H1 (cell line): Measurements from ENCODE around the gene LINC01488. TPM values are rescaled to one million over a fixed set of nuclear protein-coding genes. Genes with fewer than 3 reads are reported as not detected.

Source experiments
- CTCF ChIA-PET: fragments of 300-600 bp; sonication (Branson Sonifier 250); formaldehyde crosslinking; loops from one replicate; lab custom pipeline; 2021; ENCODE audit not compliant: partially characterized antibody; lab: Charles Lee
- POLR2A ChIA-PET: fragments of 300-600 bp; sonication (Branson Sonifier 250); formaldehyde crosslinking; loops from one replicate; lab custom pipeline; 2021; ENCODE audit warnings: inconsistent platforms; ENCODE audit not compliant: partially characterized antibody; lab: Charles Lee
- DNase-seq, 2 experiments: peaks; one replicate each; pipeline versions ENCODE4 v3.0.0 to v3.0.0-alpha.2; 2010 to 2022; ENCODE audit warnings: low spot score in 2 of 2, low read depth in 1 of 2, mixed read lengths in 1 of 2
- FAIRE-seq: peaks from 2 replicates; lab custom pipeline; 2011; peaks lifted over from hg19 to GRCh38; lab: Jason Lieb, UNC
- H2AFZ ChIP-seq: 2 replicates; pipeline ENCODE4 v1.8.1; 2012; ENCODE audit warnings: low read length, inconsistent platforms
- H2AK5ac ChIP-seq: 2 replicates; pipeline ENCODE4 v1.6.1; 2013; ENCODE audit warnings: low read depth, low read length
- H2BK120ac ChIP-seq: replicated peaks from 2 replicates; pipeline ENCODE3; 2013; ENCODE audit warnings: low read depth, low read length, inconsistent platforms
- H2BK12ac ChIP-seq: 2 replicates; pipeline ENCODE4 v1.6.1; 2013; ENCODE audit warnings: low read depth, low read length
- H2BK15ac ChIP-seq: 2 replicates; pipeline ENCODE4 v1.6.1; 2013; ENCODE audit warnings: low read length
- H2BK20ac ChIP-seq: 2 replicates; pipeline ENCODE4 v1.6.1; 2013; ENCODE audit warnings: low read length
- H2BK5ac ChIP-seq: 2 replicates; pipeline ENCODE4 v1.6.1; 2013; ENCODE audit warnings: low read depth, low read length
- H3K14ac ChIP-seq: 2 replicates; pipeline ENCODE4 v1.6.1; 2013; ENCODE audit warnings: inconsistent platforms; ENCODE audit not compliant: insufficient read length
- H3K18ac ChIP-seq: 2 replicates; pipeline ENCODE4 v1.6.1; 2013; ENCODE audit warnings: low read length; ENCODE audit errors: extremely low read depth
- H3K23ac ChIP-seq: 2 replicates; pipeline ENCODE4 v1.6.1; 2013; ENCODE audit warnings: inconsistent platforms; ENCODE audit not compliant: insufficient read length
- H3K23me2 ChIP-seq: 2 replicates; pipeline ENCODE4 v1.6.1; 2013; ENCODE audit warnings: low read depth, low read length
- H3K27ac ChIP-seq: 2 replicates; pipeline ENCODE4 v1.6.1; 2011; ENCODE audit warnings: low read depth, low read length, inconsistent platforms
- H3K27me3 ChIP-seq, 4 experiments: replicated peaks in 1 of 4; 1 replicate in 1 of 4; 2 replicates in 3 of 4; pipeline versions ENCODE4 v1.6.1 to v1.8.1; 2011 to 2013; ENCODE audit warnings: low read length in 3 of 4, mild to moderate bottlenecking in 3 of 4, inconsistent platforms in 2 of 4, mixed read lengths in 2 of 4, moderate library complexity in 1 of 4; ENCODE audit not compliant: control insufficient read depth in 3 of 4, insufficient read depth in 3 of 4; ENCODE audit errors: extremely low read depth in 1 of 4
- H3K36me3 ChIP-seq, 4 experiments: 2 replicates each; pipeline versions ENCODE4 v1.6.1 to v1.8.1; 2011 to 2013; ENCODE audit warnings: mild to moderate bottlenecking in 4 of 4, low read length in 3 of 4, moderate library complexity in 2 of 4, control low read depth in 1 of 4, inconsistent platforms in 1 of 4; ENCODE audit not compliant: insufficient read depth in 4 of 4, control insufficient read depth in 2 of 4
- H3K4ac ChIP-seq: replicated peaks from 2 replicates; pipeline ENCODE3; 2013; ENCODE audit warnings: low read length, low read depth, mixed read lengths, inconsistent platforms; ENCODE audit not compliant: insufficient read length
- H3K4me1 ChIP-seq, 4 experiments: replicated peaks in 1 of 4; 1 replicate in 1 of 4; 2 replicates in 3 of 4; pipeline versions ENCODE4 v1.6.1 to v1.8.1; 2011 to 2013; ENCODE audit warnings: low read length in 3 of 4, inconsistent platforms in 2 of 4, mixed read lengths in 1 of 4; ENCODE audit not compliant: insufficient read depth in 4 of 4, control insufficient read depth in 3 of 4
- H3K4me2 ChIP-seq, 2 experiments: 2 replicates each; pipeline versions ENCODE4 v1.6.1 to v1.8.1; 2011 to 2013; ENCODE audit warnings: low read depth in 2 of 2, low read length in 2 of 2, control low read depth in 1 of 2, inconsistent platforms in 1 of 2, mild to moderate bottlenecking in 1 of 2; ENCODE audit not compliant: insufficient read depth in 1 of 2
- H3K4me3 ChIP-seq, 4 experiments: fragments of 200-600, 300-600 bp in 1 of 4; sonication (generic), shearing (Covaris generic), sonication (Bioruptor Twin) in 1 of 4; 2 replicates each; pipeline versions ENCODE4 v1.5.1 to v1.8.1; 2011 to 2016; ENCODE audit warnings: low read length in 4 of 4, low read depth in 3 of 4, control low read depth in 2 of 4, inconsistent platforms in 2 of 4, mild to moderate bottlenecking in 2 of 4, mixed read lengths in 1 of 4, moderate library complexity in 1 of 4; ENCODE audit not compliant: insufficient read depth in 2 of 4; ENCODE audit errors: extremely low read depth in 1 of 4
- H3K56ac ChIP-seq: replicated peaks from 2 replicates; pipeline ENCODE3; 2013; ENCODE audit warnings: low read depth, mild to moderate bottlenecking, mixed read lengths, low read length, inconsistent platforms; ENCODE audit not compliant: insufficient read length
- H3K79me1 ChIP-seq: 2 replicates; pipeline ENCODE4 v1.6.1; 2013; ENCODE audit warnings: low read depth, low read length, control low read depth
- H3K79me2 ChIP-seq, 2 experiments: 2 replicates each; pipeline versions ENCODE4 v1.6.1 to v1.8.1; 2012 to 2013; ENCODE audit warnings: low read length in 2 of 2, mild to moderate bottlenecking in 2 of 2, inconsistent platforms in 1 of 2; ENCODE audit not compliant: insufficient read depth in 2 of 2, control insufficient read depth in 1 of 2
- H3K9ac ChIP-seq, 4 experiments: replicated peaks in 1 of 4; 1 replicate in 1 of 4; 2 replicates in 3 of 4; pipeline versions ENCODE4 v1.6.1 to v1.8.1; 2011 to 2013; ENCODE audit warnings: low read depth in 3 of 4, low read length in 3 of 4, control low read depth in 2 of 4, mild to moderate bottlenecking in 2 of 4, moderate library complexity in 2 of 4, inconsistent platforms in 1 of 4; ENCODE audit errors: extremely low read depth in 1 of 4
- H3K9me3 ChIP-seq, 2 experiments: 2 replicates each; pipeline versions ENCODE4 v1.6.1 to v1.8.1; 2012 to 2013; ENCODE audit warnings: mild to moderate bottlenecking in 2 of 2, moderate library complexity in 2 of 2, control low read depth in 1 of 2, inconsistent platforms in 1 of 2, low read depth in 1 of 2, low read length in 1 of 2, mixed read lengths in 1 of 2; ENCODE audit not compliant: insufficient read depth in 2 of 2
- H4K20me1 ChIP-seq, 2 experiments: replicated peaks in 1 of 2; 2 replicates each; pipeline versions ENCODE3 to v1.8.1; 2011 to 2013; ENCODE audit warnings: inconsistent platforms in 2 of 2, low read length in 2 of 2, mild to moderate bottlenecking in 1 of 2; ENCODE audit not compliant: insufficient read depth in 2 of 2, control insufficient read depth in 1 of 2
- H4K5ac ChIP-seq: 2 replicates; pipeline ENCODE4 v1.6.1; 2013; ENCODE audit warnings: low read length, low read depth, mixed read lengths, inconsistent platforms; ENCODE audit not compliant: insufficient read length
- H4K8ac ChIP-seq: 2 replicates; pipeline ENCODE4 v1.8.0; 2013; ENCODE audit warnings: mild to moderate bottlenecking, moderate library complexity, low read length, inconsistent platforms; ENCODE audit not compliant: insufficient read depth; ENCODE audit errors: extremely low read depth
- H4K91ac ChIP-seq: replicated peaks from 2 replicates; pipeline ENCODE3; 2013; ENCODE audit warnings: low read length, mixed read lengths, inconsistent platforms; ENCODE audit not compliant: insufficient read length
- ASH2L ChIP-seq: fragments of 200-600, 300-600 bp; sonication (generic); IDR thresholded peaks from one replicate; pipeline ENCODE4 v1.7.1; 2017; ENCODE audit warnings: low read length
- CHD2 ChIP-seq: IDR thresholded peaks from 2 replicates; pipeline ENCODE4 v1.6.1; 2012; ENCODE audit warnings: low read length, improper control_type of control experiment
- CREB1 ChIP-seq: IDR thresholded peaks from 2 replicates; pipeline ENCODE4 v1.6.1; 2012; ENCODE audit warnings: inconsistent platforms
- CTBP2 ChIP-seq: IDR thresholded peaks from 2 replicates; pipeline ENCODE4 v1.7.0; 2011; ENCODE audit warnings: borderline replicate concordance, mild to moderate bottlenecking, moderate library complexity, mixed read lengths, low read length; ENCODE audit not compliant: insufficient read depth, insufficient read length
- E2F6 ChIP-seq: IDR thresholded peaks from 2 replicates; pipeline ENCODE4 v1.6.1; 2012; ENCODE audit warnings: inconsistent platforms
- EZH2 ChIP-seq: fragments of 200-600 bp; sonication (generic); IDR thresholded peaks from 2 replicates; pipeline ENCODE4 v1.7.1; 2012; ENCODE audit warnings: low read depth, mild to moderate bottlenecking, moderate library complexity, low read length, inconsistent platforms; ENCODE audit not compliant: severe bottlenecking
- KDM1A ChIP-seq: fragments of 200-600, 300-600 bp; sonication (generic); IDR thresholded peaks from 2 replicates; pipeline ENCODE4 v1.7.1; 2016; ENCODE audit warnings: mild to moderate bottlenecking, low read length, borderline replicate concordance
- MAFK ChIP-seq: IDR thresholded peaks from 2 replicates; pipeline ENCODE4 v1.6.1; 2012; ENCODE audit warnings: low read depth, mild to moderate bottlenecking, improper control_type of control experiment, low read length
- RNF2 ChIP-seq: fragments of 200-900, 300-1000 bp; sonication (generic); IDR thresholded peaks from 2 replicates; pipeline ENCODE4 v1.7.1; 2016; ENCODE audit warnings: borderline replicate concordance, low read depth, mild to moderate bottlenecking, antibody characterized with exemption, low read length; ENCODE audit not compliant: poor library complexity, severe bottlenecking; ENCODE audit errors: missing control alignments
- SP4 ChIP-seq: IDR thresholded peaks from 2 replicates; pipeline ENCODE4 v1.6.1; 2012; ENCODE audit warnings: low read length, inconsistent platforms
- WGBS, 2 experiments: shearing (Covaris generic) in 1 of 2; methylation state at CpG; one replicate each; pipeline versions ENCODE4 v1.1.6 to v1.1.7; 2013 to 2015; ENCODE audit warnings: low lambda C conversion rate in 2 of 2, mixed read lengths in 2 of 2, inconsistent platforms in 1 of 2, low coverage in 1 of 2, missing lambda C conversion rate in 1 of 2; ENCODE audit not compliant: insufficient replicate concordance in 2 of 2, insufficient coverage in 1 of 2, insufficient read length in 1 of 2; ENCODE audit errors: extremely low coverage in 1 of 2, missing lambda C conversion rate in 1 of 2; 5-methylcytosine and 5-hydroxymethylcytosine counted together
- polyA plus RNA-seq, 7 experiments: library from polyadenylated mRNA; depleted of rRNA in 3 of 7; stranded (reverse) in 5 of 7; unstranded in 2 of 7; fragments of >200 nt in 5 of 7; fragments of 200-250 nt in 2 of 7; gene quantifications; 1 replicate in 5 of 7; 2 replicates in 1 of 7; 4 replicates in 1 of 7; pipeline versions ENCODE4 v1.2.1 to v1.2.3, GENCODE V29; 2011 to 2013; ENCODE audit warnings: missing spikeins in 2 of 7, mixed read lengths in 2 of 7
- total RNA-seq: library from RNA; stranded (reverse); fragmentation: NEBNext Ultra II Directional; extraction: Animal tissue kit (Norgen Biotek cat#: 25700); gene quantifications from 2 replicates; pipeline ENCODE4 v1.2.1, GENCODE V29; 2021

Gene LINC01488
- total and polyA plus RNA-seq, 2 of the 8 experiments (the other 6 are each of a cell fraction or from before 2014, with no cell fraction given) = not detected

DNA sequence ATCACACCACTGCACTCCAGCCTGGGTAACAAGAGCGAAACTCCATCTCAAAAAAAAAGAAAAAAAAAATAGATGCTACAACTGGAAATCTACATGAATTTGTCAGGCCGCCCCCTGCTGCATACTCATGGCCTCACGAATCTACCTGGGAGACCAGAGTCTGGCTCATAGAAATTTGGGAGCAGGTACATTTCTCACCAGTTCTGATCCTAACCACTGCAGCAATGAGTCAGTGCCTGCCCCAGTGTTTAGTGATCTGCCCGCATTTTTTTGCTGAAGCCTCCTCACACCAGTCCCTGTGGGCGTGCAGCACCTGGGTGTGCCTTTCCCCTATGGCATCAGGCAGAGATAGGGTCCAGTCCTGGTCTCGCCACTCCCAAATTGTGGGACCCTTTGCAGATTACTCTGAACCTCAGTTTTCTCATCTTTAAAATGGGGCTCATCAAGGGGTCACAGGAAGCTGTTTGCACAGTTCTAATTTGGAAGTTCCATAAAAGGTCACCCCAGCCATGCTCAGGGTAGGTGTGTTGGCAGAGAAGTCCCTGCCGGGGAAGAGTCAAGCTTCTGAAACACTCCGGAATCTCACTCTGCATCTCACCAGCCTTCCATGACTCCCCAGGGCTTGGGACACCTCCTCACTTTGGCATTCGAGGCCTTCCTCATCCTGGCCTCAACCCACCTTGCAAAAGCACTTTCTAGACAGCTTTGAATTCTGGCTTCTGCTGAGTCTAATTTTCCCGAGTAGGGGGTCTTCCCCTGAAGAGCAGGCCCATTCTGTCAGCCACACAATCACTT, 39.3 kb upstream of the LINC01488 start:
- Histone ChIP-seq H2AFZ (no peak overlapping the region), H3K27me3 (peaks cover 0 to 3% (median 0%) of the 10 kb centered on the region in 4 experiments; a peak in 3 of 7 replicates), H4K5ac (no peak overlapping the region), H4K8ac (peak overlapping the region; percentile 7), H3K23me2 (no peaks in the 10 kb centered on the region), H3K36me3 (no peaks in the 10 kb centered on the region), H3K4me1 (peaks cover 13 to 49% (median 43%) of the 10 kb centered on the region in 4 experiments), H3K18ac (0 out of 2 replicates have a peak overlapping the region, but pooled peaks have one; percentile 87), H3K4ac (peak overlapping the region; percentile 66), H3K9ac (no peak overlapping the region), H3K4me2 (peak overlapping the region in 1 of 2 experiments; percentile 42; a peak in 2 of 4 replicates), H3K9me3 (no peaks in the 10 kb centered on the region), H4K20me1 (no peaks in the 10 kb centered on the region), H3K23ac (no peak overlapping the region), H2BK15ac (no peak overlapping the region), H2BK12ac (peak overlapping the region; percentile 0; the same call in 1 of the 2 replicates), H2BK20ac (no peak overlapping the region), H2AK5ac (peak overlapping the region; percentile 8), H2BK5ac (peak overlapping the region; percentile 1; the same call in 1 of the 2 replicates), H3K27ac (no peak overlapping the region), H2BK120ac (peak overlapping the region; percentile 19), H3K79me2 (no peaks in the 10 kb centered on the region), H4K91ac (peak overlapping the region; percentile 81), H3K4me3 (no peak overlapping the region), H3K14ac (no peak overlapping the region), H3K56ac (no peak overlapping the region)
- no peak for DNase-seq
- ChIA-PET POLR2A (interaction anchor here (0.6 to 2.7 kb wide), 6 partner anchors 20 to 529 kb away, joined by 3 to 13 read pairs (median 3); no protein-coding TSS in a partner anchor), CTCF (interaction anchor here (0.6 to 4.3 kb wide), 7 partner anchors 11 to 341 kb away, joined by 3 to 18 read pairs (median 4); no protein-coding TSS in a partner anchor)
- FAIRE-seq = no peak
- TF ChIP-seq E2F6 (no peak), SP4 (no peak), RNF2 (no peak), EZH2 (no peak), CTBP2 (no peak), ASH2L (peak; percentile 10), MAFK (no peak), CHD2 (no peak), CREB1 (no peak), KDM1A (peak; percentile 54; the same call in 1 of the 2 replicates)
- TF ChIP-seq, all 59 proteins: peak for 2
- WGBS, 2 experiments = 88% methylated on average over 9 of the region's 10 CpGs; no CpG with 5 or more reads in 1 of the 2 experiments
- no peaks in the 10 kb centered on the region; the same call in 1 of the 2 replicates for H3K79me1 ChIP-seq
